GM12891 (cell line): ENCODE measurements around the gene CCDC70.

Source experiments
- SPI1 ChIP-seq: IDR thresholded peaks from 2 replicates; pipeline ENCODE4 v1.6.1; 2011; ENCODE audit warnings: low read depth, low read length, control low read depth
- TAF1 ChIP-seq: IDR thresholded peaks from 2 replicates; pipeline ENCODE4 v1.6.1; 2011; ENCODE audit warnings: low read depth, low read length, control low read depth

GRCh38 chr13:51873117-51873798 lies 11.5 kb downstream of the CCDC70 start:
- TF ChIP-seq TAF1, result no peak
- TF ChIP-seq SPI1, result no peak
